NCI-H2227 treated with DMSO at 0.1 percent for 48 hours (cell line): Measurements from ENCODE around the gene MOB3C.

ENCODE experiments used
- DNase-seq: peaks from one replicate; lab custom pipeline; 2025; lab: John Stamatoyannopoulos, UW

The MOB3C gene

DNA sequence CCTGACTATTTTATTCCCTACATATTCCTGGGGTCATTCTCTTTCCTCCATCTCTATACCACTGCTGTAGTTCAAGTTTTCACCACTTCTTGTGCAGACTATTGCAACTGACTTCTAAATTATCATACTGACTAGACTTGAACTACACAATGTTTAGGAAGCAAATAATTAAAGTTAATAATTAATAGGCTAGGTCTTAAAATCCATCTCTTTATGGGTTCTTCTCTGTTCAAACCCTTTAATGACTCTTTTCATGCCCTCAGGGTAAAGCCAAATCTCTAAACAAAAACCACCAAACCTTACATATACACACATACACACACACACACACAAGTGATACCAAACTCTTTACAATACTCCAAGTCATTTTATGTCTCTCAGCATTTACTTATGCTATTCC, 22.3 kb upstream of the MOB3C start:
- no peak for DNase-seq

DNA sequence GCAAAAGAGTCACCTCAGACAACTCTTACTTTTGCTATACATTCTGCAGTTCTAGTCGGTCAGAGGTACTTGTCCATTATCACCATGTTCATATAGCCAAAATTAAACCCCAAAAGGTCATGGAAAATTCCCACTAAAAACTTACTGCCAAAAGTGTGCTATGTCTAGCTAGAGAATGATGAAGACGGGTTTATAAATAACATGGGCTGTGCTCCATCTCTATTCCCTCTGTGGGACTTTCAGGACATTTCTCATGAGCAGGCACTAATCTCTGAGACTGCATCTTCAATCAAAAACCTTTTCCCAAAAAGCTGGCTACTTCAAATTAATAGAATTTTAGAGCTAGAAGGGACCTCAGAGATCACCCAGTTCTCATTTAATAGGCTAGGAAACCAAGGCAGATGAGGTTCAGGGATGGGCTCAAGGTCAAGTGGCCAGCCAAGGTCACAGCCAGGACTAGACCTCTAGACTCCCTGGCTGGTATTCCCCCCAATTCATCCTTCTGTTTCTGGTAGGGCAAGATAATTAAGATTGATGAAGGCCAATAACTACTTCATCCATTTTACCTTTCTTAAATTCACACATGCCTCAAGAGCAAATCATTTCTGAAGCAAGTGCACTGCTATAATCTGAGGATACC, 21.0 kb upstream of the MOB3C start:
- no peak for DNase-seq

DNA sequence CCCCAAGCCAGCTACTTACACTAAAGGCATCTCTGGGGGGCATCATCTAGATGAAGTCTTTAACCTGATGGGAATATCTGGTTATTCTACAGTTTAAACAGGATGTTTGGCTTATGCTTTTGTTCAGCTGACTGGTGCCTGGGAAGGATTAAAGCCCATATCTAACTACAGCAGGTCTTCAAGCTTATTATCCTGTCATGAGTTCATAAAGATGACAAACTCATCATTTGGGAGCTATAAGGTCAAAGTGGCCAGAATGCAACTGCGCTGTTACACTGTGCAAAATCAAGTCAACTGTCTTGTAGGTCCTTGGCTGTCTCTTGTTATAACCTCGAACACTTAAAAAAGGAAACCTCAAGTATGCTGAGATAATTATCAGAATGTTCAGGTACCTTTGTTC, 18.6 kb upstream of the MOB3C start:
- no peak for DNase-seq

DNA sequence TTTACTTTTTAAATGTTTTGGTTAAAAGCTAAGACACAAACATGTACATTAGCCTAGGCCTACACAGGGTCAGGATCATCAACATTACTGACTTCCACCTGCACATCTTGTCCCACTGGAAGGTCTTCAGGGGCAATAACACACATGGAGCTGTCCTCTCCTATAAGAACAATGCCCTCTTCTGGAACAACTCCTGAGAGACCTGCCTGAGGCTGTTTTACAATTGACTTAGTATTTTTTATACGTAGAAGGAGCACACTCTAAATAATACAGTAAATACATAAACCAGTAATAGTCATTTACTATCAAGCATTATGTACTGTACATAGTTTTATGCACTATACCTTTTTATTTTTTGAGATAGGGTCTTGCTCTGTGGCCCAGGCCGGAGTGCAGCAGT, 14.1 kb upstream of the MOB3C start:
- no peak for DNase-seq

DNA sequence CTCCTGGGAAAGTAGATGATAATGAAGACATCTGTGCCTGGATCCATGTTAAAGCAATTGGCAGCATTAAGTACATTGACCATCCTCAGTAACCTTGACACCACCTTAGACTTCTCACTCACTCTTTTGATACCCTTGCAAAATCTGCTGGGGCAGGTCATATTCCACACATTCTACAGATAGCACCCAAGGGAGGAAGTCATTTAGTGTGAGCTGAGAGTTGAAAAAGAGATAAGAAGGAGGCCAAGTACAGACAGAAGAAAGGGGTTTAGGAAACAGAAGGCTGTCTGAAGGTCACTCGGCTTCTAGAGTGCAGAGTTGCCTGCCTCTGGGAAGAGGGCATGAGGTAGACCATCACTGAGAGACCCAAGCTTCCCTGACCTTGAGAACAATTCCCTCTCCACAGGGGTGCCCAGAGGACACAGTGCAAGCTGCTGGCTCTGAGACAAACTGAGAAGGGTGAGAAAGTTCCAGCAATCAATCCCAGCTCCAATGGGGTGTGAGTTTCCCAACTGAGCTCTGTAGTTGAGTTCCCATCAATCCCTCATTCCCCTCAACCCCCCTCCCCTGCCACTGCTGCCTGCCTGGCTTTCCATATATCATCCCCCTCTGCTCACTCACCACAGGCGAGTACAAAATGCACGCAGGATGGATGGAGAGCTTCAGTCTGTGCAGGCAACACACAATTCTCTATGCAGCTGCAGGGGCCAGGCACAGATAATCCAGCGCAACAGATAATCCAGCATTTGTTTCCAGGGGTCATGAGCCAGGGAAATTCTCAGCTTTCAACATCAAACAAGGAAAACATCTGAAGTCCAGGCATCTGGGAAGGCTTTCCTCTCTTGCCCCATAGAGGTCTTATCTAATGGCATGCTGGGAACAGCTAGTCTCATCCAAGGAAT, 7.4 kb upstream of the MOB3C start:
- DNase-seq, result no peak

DNA sequence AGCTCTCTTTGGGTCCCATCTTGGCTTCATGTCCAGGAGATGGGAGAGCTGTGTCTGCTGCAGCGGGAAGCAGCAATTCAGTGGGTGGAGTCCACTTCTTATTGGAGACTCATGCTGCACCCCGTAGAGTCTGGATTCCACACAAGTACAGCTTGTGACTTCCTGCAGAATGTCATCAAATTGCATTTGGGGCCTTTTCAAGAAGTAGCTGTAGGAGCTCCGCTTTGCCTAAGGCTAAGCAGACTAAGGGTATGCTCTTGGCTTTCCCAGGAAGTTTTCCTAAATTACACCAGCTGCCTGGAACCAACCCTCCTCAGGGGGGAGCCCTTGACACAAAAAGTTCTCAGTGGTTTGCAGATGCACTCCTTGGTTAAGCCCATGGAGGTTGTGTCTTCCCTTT, 5.7 kb upstream of the MOB3C start:
- no peak for DNase-seq

DNA sequence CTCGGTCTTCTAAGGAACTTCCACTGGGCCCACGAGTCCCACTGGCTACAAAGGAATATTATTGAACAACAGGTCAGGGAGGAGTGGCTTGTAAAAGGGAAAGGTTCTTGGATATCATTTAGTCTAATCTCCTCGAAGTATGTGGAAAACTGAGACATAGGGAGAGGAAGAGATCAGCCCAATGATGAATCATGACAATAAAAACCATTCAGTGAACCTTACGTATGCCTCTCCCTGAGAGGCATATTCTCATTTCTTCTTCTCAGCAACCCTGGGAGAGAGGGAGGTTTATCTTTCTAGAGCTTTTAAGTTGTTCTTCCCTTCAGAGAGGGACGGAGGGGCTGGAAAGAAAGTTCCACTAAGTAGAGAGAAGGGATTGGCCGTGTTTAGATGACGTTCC, 5.3 kb upstream of the MOB3C start:
- no peak for DNase-seq

DNA sequence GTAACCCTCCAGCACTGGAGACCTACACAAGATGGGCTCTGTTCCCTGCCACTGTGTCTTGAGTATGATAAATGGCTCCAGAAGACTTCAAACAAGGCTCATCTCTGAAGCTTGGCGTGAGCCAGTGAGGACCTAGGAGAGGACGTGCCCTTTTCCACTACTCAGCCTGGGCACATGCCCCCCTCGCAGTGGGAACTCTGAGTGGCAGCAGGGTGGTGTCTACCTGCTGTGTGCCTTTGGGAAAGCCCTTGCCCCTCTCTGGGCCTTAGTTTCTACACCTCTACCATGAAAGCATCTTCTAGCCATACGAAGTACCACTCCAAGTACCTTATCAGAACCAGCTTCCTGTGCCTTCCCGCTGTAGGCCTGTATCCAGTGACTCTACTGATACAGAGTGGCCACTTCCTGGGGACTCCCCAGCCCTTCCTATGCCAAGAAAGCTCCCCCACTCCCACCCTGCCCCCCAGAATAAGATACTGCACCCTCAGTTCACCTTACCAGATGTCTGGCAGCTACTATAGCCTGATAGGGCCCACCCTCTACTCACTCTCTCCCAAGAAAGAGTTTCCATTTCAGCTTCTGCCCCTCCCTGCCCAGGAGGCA, 3.1 kb upstream of the MOB3C start:
- no peak for DNase-seq

DNA sequence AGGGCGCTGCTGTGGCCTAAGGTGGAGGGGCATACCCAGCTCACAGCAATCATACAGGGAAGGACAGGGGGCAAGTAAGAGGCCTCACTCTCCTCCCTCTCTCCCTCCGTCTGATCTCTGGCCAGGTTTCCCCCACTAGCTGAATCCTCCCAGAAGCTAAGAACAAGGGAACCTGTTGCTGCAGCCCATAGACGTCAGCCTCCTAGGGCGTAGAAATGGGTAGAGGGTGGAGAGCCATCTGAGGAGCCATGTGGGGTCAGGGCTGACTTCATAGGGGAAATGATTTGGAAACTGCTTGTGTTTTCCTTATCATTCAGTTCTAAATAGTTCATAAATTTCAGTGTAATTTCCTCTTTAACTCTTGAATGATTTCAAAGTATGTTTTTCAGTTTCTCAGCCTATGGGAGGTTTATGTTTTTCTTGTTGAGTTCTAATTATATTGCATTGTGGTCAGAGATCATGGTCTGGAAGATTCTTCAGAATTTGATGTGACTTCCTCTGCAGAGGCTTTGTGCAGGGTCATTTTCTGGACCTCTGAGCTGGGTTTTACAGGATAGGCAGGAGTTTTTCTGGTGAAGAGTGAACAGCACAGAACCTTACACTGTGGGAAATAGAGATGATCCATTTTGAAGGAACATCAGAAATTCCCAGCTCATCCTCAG, 2.3 kb upstream of the MOB3C start:
- no peak for DNase-seq

DNA sequence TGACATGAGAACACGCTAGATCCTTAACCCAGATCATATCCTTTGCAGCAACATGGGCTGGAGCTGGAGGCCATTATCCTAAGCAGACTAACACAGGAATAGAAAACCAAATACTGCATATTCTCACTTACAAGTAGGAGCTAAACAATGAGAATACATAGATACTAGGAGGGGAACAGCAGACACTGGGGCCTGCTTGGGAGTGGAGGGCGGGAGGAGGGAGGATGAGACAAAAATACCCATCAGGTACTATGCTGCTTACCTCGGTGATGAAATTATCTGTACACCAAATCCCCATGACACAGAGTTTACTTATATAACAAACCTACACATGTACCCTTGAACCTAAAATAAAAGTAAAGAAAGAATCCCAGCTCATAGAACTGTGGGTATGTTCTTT, 1.2 kb upstream of the MOB3C start:
- no peak for DNase-seq

DNA sequence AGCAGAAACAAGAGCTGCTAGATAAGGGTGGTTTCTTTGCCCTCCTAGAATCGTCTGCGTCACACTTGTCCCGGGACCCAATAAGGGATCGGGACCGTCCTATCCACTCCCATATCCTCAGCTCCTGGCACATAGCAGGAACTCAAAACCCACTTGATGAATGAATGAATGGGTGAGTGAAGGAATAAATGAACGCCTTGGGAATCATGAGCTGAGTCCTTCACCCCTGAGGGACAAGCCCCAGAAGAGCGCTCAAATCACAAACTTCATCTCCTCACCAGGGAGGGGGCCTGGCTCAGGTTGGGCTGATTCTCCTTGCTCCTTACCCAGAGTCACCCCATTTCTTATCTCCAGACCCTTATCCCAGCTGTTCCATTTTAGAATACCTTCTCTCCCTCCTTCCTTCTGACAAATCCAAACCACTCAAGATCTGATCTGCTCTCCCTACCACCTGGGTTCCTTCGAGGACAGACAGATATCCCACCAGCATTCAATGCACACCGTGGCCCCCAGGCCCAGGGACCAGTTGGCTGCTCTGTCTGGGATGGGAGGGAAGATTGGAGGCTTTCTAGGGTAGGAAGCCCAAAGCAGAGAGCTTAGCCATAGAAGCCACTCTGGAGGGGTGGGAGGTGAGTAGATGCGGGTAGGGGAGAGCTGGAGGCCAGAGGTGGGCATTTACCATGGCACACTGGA, 643 bp upstream of the MOB3C start:
- DNase-seq, result no peak

DNA sequence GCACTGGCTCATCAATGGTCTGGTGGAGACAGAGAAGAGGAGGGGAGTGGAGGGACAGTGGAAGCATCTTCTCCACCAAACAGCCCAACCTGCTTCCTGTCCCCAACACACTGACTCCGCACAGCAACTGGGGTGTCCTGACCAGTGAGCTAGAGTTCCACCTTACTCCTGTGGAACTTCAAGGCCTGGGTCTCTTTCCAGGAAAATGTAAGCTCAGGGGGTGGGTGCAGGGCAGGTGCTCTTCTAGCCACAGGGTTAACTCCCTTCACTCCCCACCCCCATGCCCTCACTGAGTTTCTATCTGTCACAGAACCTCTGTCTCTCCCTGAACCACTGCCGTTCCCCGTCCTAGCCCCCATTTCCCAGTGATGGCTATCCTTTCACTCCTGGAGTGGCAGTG, 876 bp downstream of the MOB3C start:
- no peak for DNase-seq

DNA sequence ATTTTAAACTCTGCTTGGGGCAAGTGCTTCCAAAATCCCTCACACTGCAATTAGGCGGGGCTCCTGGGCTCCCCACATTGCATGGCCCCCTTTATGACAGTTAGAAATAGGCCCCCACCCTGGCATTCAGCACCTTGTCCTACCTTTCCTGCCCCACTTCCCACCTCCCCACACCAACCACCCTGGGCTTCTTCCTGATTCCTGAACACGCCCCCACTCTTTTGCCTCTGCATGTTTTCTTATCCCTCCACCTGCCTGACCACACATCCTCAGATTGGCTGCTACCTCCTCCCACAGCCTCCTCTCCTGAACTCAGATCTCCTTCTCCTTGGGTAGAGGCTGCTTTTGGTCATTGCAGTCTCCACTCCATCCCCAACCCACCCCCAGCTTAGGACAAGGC, 1.5 kb downstream of the MOB3C start:
- DNase-seq, result no peak

DNA sequence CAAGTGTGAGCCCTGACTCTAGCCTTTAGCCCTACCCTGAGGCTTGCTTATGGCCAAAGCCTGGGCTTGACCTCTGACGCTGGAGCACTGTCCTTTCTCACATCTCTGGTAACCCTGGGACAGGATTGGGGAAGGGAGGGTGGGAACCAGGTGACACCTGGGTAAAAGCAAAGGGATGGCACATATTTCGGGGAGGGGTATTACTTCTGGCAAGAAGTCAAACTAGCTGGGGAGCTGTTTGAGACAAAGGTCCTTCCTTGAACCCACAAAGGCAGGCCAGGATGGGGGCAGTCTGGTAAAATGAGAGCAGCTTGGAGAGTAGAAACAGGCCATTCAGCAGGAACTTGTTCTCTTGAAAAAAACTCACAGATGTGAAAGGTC, 2.0 kb downstream of the MOB3C start:
- DNase-seq, result no peak

DNA sequence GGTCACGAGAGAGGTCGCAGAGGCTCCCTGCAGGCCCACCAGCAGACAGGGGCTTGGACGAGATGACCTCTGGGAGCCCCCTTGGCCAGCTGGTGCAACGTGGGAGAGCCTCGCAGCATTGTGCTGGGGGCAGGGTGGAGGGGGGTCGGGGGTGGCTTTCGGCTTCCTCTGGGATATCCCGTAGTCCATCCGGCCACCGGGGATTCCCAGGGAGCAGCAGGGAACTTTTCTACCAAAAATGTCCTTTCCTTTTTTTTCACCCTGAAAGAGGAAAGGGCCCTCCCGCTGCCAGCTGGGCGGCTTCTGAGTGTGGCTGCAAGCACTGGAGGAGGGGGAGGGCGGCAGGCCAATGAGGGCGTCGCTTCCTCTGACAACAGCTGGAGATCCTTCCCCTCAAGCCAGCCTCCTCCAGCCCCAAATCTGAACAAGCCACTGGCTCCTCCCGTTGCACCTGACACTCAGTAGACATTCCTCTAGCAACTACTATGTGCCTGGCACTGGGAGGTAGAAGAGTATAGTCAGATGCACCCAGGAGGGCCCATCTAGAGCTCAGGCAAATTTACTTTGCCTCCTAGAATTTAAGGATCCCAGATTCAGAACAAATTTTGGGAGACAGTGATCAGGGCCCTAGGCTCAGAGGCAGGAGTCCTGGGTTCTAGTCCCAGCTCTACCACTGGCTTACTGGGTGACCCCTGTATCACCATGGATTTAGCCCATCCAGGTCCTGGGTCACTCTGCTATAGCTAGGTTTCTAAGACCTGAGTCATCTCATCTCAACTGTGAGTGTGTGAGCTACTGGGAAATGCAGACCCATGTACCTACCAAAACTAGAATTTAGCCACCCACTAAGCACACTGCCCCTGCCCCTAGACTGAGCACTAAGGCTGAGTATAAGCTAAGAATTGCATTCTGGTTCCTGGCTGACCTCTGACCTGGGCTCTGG, 2.7 kb downstream of the MOB3C start:
- DNase-seq, result peak; percentile 46

DNA sequence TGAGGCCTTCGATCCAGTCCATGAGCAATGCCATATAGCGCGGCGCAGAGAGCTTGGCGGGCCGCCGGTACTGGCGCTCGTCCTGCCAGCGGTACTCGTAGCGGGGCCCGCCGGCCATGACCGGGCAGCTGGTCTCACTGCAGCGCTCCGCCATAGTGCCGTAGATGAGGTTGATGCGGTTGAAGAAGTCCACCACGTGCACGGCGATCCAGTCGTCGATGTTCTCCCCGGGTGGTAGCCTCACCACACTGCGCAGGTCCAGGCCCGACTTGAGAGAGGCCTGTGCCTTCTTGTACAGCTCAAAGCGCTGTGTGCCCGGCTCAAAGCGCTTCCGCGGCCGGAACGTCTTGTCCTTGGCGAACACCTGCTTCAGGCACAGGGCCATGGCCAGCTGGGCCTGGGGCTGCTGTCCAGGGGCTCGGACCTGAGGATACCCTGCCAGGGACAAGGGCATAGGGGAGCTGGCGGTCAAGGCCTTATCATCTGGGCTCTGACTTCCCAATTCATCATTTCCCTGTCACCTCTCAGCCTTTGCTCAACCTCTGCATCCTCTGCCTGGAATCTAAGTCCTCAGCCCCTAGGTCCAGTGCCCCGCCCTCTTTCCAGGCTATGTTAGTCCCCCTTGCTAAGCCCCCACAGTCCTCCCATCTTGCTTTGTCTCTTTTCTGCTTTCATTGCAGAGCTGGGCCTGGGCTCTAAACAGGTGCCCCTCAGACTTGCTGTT, 3.5 kb downstream of the MOB3C start:
- DNase-seq, result no peak

DNA sequence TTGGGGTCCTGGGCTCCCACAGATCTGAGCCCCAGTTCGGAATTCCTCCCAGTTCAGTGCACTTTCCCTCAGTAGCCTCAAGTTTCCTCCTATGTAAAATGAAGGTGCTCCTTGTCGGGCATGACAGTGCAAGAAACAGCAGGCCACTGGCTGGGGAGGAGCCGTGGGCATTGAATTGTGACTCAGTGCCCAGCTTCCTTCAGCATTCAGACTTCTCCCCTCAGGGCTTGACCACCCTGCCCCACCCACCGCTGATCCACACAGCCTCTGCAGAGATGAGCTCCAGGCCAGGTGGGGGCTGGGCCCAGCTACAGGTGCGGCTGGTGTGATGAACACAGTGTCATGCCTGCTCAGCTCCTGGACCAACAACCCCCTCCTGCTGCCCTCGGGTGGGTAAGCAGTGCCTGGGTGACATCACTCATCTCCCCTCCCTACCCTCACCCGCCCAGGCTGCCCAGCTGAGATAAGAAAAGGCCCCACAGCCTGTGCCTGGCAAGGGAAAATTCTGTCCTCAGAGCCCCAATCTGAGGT, 4.9 kb downstream of the MOB3C start:
- DNase-seq, result no peak

DNA sequence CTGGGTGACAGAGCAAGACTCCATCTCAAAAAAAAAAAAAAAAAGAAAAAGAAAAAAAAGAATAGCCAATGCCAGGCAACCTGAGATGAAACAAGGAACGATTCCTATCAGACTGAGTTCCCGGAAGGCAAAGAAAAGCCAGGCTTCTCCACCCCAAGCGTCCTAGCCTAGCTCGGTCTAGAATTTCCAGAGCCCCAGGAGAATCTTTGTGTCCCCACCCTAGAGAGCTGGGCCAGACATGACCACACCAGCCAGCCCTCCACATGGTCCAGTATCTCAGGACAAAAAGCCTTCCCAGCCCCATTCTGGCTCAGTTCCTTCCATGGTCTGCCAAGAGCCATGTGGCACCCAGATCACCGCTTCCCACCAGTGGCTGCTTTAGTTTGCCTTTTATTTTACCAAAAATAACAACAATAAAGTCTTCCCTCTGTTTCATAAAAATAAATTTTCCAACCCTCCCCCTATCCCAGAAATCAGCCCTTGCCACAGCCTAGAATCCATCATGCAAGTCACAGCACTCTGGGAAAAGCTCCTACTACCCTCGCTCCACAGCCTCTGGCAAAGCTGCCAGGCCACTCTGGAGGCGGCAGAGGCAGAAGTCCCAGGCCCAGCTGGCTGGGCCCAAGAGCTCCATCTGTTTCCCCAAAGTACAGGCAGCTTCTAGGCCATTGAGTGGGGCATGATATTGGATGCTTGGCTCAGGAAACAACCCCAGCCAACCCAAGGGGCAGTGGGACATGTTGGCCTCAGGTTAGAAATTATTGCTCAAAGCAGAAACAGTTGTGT, 9.1 kb downstream of the MOB3C start:
- DNase-seq, result no peak

DNA sequence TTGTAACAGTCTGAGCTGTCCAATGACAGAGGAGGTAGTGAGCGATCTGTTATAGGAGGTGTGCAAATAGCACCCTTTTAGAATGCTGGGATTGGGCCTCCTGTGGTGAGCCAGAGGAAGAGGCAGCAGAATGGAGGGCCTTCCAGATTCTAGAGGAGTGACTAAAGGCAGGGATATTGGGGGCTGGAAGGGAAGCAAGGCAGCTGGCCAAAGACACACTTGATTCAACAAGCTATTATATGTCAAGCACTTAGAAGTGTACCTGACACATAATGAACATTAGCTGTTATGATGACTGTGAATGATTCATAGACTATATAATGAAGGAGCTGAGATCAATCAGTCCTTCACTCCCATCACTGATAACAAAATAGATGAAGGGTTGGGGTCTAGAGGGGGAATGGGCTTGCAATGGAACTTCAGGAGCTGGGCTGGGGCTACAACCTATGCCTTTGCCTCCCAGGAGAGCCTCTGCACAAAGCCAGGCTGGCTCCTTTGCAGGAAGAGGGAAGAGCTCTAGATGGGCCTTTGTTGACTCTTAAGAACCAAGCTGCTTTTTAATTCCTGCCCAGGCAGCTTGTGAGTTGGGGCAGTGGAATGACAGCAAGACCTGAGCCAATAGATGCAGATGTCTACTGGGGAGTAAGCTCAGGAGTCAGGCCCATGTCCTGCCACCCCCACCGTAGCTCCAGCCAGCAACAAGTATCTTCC, 10.2 kb downstream of the MOB3C start:
- DNase-seq, result no peak
